Globus pallidus (tissue), 1 donor: ENCODE results near the gene OMA1.
"Not testable (repeated sequence)": the region's sequence is repeated elsewhere in the genome, so short reads cannot be mapped to it uniquely, and the experiment has no call there.

Experiments used
- DNase-seq: peaks from one replicate; pipeline ENCODE4 v3.0.0-alpha.2; 2015; ENCODE audit warnings: low spot score

Gene OMA1

DNA sequence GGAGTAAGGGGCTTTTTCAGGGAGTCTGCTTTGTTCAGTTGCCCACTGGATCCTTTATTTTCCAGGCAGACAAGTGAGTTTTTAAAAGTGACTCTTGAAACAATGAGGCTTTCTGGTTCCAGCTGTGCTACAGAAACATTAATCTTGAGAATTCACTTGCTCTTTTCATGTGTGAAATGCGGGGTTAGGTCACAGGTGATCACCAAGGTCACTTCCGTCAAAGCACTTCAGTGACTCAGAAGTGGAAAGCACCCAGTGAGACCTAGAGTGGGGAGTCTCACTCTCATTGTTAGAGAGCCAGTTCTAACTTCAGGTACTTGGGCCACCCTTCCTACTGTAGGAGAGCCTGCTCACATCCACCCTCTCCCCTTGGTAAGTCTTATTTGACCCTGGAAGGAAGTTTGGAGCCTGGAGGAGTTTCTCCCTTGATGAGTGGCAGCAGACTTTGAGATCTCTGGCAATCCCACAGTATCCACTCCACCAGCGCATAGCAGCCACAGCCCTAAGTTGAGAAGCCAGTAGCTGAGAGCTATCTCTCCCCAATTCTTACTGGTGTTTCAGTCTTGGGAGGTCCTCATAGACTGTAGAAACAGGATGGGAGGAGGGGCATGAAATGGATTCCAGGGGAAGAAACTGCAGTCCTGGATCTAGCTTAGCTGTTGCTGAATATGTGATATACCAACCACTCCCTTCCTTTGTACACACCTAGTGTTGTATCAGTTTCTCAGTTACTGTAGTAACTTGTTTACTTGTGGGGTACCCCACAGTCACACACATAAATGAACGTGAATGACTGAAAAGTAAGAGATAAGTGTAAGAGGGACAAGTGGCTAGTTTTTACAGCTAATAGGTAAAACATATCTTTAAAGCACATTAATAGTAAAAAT, 27.4 kb upstream of the OMA1 start:
- DNase-seq: no peak

DNA sequence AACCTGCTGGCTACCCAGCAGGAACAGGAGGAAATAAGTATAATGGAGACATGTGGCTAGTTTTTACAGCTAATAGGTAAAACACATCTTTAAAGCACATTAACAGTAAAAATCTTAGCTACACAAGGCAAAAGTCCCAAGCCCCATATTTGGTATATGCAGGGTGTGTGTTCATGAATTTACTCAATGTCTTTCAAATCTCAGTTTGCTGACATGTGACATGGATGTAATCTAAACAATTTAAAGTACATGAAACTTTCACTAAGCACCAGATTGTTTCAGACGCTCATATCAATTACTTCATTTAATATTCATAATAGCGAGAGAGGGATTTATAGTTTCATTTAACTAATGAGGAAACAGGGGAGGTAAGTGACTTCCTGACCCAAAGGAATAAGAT, 26.6 kb upstream of the OMA1 start:
- DNase-seq: no peak

DNA sequence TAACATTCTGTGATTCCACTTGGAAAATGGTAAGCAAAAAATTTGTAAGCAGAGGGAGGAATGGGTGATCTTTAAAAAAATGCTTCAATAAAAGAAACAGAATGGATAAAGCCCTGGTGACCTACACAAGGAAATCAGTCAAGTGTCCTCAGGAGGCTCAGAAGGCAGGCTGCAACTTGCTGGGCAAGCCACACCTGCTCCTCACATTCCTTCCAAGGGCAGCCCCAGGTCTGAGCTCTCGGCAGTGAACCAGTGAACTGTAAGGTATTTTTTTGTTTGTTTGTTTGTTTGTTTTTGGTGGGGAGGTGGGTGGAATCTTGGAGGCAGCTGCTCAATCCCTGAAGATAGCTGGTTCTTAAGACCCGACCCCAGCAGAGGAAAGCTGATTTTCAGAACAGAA, 26.2 kb upstream of the OMA1 start:
- no peak for DNase-seq

DNA sequence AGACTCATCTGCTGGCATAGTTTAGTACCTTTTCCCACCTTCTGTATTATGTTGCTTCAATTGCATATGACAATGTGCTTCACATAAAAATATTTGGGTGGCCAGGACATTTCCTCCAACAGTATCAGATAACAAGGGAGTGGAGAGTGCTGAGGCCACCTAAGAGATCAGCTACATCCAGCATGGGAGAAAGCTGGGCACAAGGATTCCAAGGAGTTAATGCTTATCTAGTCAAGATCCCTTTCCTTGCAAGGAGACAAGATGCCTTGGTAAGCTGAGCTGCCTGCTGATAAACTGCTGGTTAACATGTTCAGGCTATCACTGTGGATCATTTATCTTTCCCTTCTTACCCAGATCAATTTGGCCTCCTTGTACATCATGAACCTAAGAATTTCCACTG, 25.1 kb upstream of the OMA1 start:
- DNase-seq: no peak

DNA sequence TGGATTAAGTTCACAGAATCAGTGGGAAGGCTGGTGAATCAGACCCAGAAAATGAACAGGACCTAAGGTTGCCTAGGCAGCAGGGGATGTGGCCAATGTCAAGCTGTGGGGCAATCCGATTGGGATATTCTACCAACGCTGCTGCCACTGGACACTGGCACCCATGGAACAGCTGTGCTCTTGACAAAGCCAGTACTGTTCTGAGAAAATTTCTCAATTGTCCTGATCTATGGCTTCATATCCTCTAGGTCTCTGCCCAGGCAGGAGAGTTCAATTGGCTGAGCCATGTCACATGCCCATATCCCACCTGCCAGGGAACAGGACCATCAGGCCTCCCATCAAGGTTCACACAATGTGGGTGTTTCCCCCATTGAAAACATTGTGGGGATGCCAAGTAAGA, 24.3 kb upstream of the OMA1 start:
- peak; percentile 77 for DNase-seq

DNA sequence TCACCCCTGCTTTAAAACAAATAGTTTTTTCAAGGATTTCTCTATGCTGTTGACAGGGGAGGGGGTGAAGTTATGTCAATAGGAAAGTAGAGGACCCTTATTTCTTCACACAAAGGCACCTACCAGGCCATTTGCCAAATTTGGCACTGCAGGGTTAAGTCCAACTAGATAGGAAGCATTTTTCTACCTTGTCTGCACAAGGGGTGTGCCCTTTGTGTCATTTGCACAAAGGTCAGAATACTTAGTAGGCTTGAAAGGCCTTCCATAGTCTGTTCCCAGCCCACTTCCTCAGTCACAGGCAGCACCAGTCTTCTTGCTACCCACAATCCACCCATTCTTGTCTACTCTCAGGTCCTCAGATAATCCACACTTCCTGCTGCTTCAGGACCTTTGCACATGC, 23.6 kb upstream of the OMA1 start:
- DNase-seq: no peak

DNA sequence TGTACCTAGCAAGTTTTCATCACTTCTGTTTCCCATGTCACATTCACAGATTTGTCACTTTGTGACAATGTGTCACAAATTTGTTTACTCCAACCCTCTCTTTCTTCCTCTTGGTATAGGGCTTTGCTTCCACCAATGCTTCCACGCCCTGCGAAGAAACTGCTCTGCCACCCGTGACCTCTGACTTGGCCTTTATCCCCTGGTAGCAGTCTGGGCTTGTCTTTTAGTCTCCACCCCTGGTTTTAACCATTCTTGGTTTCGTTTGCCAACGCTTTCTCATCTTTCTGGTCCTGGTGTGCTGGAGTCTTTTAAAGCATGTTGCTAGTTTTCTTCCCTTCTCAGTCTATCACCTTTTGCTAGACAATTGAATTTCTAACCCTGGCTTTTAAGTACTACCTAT, 22.4 kb upstream of the OMA1 start:
- DNase-seq: no peak

DNA sequence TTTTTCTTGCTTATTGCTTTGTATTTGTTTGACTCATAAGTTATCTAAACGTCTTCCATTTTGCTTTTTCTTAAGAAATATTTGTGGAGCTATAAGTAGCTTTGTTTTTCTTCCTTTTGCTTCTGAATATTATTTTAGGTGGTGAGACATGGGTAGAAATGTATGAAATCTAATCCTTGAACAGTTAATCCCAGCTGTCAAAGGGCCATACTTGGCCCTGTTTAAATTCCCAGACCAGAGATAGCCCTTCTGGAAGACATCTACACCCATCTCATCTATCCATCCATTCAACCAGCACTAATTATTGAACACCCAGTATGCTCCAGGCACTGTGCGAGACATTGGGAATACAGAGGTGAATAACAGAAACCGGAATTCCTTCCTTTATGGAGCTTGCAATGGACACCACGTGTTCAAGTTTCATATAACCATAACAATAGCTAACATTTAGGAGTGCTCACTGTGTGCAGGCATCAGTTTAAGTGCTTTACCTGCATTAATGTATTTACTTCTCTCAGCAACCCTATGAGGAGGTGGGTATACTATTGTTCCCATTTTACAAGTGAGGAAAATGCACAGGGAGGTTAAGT, 21.8 kb upstream of the OMA1 start:
- no peak for DNase-seq

DNA sequence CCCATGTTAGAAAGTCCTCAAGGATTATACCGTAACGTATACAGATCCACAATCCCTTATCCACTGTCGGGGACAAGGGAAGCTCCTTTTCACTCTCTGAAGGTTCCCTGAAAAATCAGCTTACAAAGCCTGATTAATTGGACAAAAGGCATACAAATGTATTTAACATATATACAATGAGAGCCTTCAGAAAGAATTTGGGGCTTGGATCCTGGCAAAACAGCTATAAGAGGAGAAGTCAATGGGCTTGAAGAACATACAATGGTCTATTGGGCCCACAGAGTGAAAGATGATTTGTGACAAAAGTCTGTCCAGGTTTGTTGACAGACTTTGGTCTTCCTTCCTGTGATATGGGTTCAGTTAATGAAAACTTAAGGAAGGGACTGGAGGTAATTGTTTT, 19.8 kb upstream of the OMA1 start:
- DNase-seq: no peak

DNA sequence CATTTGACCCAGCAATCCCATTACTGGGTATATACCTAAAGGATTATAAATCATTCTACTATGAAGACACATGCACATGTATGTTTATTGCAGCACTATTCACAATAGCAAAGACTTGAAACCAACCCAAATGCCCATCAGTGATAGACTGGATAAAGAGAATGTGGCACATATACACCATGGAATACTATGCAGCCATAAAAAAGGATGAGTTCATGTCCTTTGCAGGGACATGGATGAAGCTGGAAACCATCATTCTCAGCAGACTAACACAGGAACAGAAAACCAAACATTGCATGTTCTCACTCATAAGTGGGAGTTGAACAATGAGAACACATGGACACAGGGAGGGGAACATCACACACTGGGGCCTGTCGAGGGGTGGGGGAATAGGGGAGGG, 17.2 kb upstream of the OMA1 start:
- not testable (repeated sequence) for DNase-seq

DNA sequence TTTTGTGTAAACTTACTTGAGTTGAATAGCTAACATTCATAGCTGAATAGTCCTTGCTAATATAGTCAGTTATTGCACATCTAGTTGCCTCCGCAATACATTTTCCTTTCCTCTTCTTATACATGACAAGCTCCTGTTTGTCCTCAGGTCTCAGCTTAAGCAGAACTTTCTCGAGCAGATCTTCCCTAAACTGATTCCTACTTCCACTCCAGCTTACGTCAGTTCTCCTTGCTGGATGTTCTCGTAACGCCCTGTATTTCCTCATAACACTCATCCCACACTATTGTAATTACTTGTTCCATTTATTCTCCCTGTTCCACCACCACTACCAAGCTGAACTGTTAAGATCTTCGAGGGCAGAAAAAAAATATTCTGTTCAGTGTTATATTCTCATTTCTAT, 15.1 kb upstream of the OMA1 start:
- DNase-seq: no peak

DNA sequence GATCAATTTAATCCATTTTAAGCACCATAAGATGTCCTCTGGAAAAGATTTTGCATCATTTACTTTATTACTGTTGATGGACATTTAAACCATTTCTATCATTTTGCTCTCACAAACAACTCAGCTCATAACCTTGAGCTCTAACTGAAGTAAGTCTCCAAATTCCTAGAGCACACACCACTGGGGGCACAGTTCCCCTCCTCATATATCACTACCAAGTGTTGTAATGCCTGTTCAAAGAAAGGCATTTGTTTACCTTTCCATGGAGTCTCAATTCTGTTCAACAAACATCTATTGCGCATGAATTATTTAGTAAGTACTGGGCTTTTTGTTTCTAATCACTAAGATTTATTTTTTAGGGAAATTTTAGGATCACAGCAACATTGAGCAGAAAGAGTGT, 8.9 kb upstream of the OMA1 start:
- DNase-seq: no peak

DNA sequence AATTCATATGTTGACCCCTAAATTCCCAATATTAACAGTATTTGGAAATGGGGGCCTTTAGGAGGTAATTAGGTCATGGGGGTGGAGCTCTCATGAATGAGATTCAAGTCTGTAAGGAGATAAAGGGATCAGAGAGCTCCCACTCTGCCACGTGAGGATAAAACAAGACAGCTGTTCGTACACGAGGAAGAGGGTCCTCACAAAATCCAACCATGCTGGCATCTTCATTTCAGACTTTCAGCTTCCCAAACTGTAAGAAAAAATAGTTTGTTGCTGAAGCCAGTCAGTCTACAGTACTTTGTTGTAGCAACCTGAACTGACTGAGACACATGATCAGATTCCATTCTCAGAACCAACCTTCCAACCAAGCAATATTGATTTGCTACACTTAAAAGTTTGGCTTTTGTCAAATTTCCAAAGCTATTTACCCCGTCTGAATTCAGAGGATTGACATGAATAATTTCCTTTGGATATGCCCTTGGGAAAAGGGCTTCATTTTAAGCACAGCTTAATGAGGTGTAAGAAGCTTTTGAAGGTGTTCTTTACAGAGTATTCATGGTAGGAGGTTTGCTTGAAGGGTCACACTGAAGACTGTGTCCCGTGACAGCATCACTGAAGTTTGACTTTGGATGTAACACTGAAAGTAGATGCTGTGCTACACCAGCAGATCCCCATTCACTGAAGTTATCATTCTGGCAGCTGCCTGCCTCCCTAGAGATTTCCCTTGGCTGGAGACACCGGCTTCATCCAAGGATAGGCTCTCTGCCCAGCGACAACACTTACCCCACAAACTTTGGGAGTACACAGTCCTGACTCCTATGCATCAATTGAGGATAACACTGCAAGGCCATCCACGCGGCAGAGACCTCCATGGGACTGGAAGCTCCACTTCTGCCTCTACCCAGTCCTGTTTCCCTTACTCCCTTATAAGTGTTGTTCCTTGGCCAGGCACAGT, 4.9 kb upstream of the OMA1 start:
- DNase-seq: no peak

DNA sequence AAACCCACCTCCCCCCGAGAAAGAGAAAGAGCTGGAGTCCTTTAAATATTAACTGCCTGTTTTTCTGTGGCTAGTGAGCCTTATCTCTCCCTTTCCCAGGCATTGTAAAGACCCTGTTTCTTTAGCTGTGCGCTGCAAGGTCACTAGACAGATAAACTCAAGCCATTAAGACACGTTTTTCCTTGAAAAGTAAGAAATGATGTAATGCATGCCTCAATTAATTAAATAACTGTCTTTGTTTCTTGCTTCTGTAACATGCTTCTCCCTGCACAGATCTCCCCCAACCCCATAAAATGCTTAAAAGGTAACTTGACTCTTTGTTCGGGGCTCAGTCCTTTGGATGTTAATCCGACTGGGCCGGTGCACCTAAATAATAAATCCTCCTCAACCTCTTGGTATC, 2.8 kb upstream of the OMA1 start:
- DNase-seq: not testable (repeated sequence)

DNA sequence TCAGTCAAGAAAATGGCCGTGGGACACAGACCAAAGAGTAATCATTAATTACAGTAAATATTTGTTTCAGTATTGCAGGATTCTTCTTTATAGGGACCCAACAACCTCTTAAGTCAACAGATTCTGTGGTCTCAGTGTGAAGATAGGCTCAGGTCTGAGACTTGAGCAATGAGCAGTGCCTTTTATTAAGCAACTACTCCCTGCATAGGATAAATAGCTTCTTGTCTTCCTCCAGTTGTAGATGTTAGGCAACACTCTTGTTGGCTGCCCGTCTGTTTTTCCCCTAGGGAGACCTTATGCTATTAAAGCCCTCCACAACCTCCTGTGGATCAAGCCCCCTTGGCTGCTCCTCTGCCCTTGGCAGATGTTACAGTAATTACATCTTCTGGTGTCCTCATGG, 1.8 kb upstream of the OMA1 start:
- no peak for DNase-seq

DNA sequence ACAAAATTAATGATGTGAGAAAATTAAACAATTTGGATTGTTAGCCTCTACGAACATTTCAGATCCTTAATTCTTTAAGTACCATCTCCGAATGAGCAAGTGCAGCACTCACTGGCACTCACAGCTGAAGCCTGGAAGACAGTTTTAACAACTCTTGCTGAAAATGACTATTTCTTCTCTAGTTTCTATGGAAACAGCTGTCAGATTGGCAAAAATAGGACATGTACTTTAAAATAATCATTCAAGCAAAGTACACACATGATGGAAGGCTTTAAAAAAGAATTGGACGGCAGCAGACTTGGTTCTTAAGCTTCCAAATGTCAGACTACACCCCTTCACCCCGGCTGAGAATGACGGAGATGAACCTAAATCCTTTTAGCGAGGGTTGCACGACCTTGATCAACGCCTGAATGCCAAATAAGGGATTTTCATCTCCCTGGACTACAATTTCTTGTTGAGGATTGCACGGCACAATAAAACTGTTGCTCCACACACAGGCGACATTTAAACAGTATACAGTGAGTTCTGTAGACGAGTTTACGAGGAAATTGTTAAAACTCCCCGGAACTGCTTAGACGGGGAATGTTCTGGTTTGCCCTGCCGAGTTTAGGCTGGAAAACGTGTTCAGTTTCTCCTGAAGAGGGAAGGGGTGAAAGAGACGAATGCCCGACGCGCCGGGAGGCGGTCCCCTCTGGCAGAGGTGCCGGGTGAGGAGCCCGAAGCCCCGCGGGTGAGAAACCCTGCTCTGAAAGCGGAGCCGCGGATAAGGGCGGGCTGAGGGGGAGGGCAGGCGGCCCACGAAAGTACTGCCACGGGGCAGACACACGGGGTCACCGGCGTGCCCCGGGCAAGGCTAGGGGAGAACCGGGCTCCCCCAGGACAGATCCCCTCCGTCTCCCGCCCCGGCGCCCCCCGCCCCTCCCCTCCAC, 671 bp downstream of the OMA1 start:
- peak; percentile 80 for DNase-seq

DNA sequence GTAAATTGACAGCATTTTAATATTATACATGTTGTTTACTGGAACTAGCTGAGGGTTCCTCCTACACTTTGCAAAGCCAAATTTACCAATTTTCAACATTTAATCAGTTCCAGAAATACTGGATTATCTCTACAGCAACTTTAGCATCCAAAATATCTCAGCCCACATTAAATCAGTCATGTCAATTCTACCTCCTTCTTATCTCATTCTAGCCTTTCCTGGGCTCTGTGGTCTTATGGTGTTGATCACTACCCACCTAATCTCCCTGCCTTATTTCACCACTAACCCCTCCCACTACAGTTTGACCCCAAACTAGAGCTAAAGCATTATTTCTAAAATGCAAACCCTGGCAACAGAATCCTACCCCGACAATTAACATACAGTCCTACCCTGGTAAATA, 3.3 kb downstream of the OMA1 start:
- DNase-seq: no peak

DNA sequence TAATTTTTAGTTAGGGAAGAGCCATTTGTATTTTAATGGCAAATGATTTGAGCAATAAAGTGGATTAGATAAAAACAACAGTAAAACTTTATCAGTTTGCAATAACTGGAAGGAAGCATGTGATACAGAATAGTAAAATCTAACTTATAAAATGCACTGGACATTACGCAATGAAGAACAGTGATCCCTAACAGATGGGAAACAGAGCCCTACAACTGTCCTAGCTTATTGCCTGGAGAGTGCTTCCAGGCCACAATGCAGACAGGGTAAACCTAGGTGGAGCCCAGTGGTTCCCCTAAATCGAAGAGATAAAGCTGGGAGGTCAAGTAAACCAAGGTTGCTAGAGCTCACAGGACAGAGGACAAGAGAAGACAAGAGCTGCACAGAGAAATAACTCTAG, 7.0 kb downstream of the OMA1 start:
- DNase-seq: no peak

DNA sequence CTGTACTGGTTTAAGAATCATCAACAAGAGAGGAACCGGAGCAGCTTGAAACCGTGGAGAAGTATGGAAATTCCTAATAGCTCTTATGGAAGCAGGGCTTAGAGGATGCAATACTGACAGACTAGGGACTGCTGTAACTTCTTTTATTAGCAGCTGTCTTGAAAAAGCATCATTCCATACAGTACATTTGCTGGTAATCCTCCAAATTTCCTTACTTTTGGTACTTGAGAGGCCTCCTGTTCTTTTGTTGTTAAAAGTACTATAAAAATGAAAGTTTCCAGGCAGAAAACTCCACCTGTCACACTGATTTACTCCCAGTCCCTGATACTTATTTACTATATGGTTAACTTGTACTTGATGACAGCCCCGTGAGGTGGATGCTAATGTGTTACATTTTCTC, 7.7 kb downstream of the OMA1 start:
- no peak for DNase-seq

DNA sequence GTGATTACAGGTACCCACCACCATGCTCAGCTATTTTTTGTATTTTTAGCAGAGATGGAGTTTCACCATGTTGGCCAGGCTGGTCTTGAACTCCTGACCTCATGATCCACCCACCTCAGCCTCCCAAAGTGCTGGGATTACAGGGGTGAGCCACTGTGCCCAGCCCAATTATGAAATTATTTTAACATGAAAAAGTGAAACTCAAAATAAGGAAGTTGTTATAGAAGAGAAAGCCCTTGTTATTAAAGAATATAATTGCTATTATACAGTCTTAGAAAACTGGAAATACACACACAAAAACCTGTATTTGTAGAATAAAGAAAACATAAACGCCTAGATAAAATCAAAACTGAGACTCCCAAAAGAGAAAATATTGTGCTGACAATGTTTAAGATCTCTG, 14.7 kb downstream of the OMA1 start:
- DNase-seq: not testable (repeated sequence)

DNA sequence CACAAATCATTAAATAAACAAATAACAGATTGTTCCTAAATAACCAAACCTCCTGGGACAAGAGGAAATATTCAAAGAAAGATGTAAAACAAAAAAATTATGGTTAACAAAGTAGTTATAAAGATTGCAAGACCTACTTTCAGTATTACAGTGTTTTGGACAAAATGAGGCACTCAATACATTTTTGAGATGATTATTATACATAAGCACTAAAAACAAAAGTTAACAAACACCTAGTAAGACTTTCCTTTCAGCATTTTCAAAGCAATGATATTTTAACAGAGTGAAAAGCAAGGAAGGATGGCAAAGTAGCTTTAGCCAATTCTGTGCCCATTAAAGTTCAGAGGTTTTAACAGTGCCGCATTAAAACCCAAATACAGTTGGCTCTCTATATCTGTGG, 17.2 kb downstream of the OMA1 start:
- no peak for DNase-seq

DNA sequence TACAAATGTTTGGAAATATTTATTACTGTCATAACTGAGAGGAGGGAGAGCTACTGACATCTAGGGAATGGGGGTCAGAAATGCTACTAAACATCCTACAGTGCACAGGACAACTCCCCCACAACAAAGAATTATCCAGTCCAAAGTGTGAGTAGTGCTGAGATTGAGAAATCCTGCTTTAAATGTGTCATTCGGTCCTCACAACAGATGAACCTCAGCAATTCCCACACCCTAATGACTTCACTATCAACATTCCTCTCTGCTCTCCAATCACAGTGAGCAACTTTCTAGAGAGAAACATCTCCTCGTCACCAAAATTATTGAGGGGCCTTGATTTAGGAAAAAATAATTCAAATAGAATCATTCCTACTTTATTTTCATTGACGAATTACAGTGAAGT, 18.0 kb downstream of the OMA1 start:
- no peak for DNase-seq
